AG10803 (cell line): ENCODE results near the gene RPL3.
"Not testable (repeated sequence)": the region's sequence is repeated elsewhere in the genome, so short reads cannot be mapped to it uniquely, and the experiment has no call there.

Experiments
- DNase-seq: peaks from one replicate; pipeline ENCODE4 v3.0.0; 2010; ENCODE audit warnings: low read depth
- H3K4me3 ChIP-seq: 2 replicates; pipeline ENCODE4 v1.5.1; 2011; ENCODE audit warnings: mild to moderate bottlenecking, low read length, control low read depth
- TF ChIP-seq, protein P1 (sequence below): conservative IDR thresholded peaks from 2 replicates; pipeline ENCODE4 v1.5.1; 2011; ENCODE audit warnings: mild to moderate bottlenecking, low read length, control low read depth, inconsistent platforms

The RPL3 gene

DNA sequence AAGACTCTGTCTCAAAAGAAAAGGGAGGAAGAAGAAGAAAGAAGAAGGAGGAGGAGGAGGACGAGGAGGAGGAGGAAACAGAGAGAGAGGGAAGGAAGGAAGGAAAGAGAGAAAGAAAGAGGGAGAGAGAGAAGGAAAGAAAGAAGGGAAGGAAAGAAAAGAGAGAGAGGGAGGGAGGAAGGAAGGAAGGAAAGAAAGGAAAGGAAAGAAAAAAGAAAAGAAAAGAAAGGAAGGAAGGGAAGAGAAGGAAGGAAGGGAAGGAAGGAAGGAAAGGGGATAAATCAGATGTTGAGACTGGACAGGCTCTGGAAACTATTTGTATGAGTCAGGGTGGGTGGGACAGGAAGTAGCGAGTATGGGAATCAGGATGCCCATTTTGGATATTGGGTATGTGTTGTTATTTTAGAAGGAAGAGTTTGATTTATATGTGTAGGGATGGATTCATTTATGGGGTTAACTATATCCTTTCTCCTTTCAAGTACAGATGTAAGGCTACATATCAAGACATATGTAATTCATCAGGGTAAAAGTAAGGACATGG lies 6.0 kb upstream of the RPL3 start:
- TF ChIP-seq, protein P1, sequence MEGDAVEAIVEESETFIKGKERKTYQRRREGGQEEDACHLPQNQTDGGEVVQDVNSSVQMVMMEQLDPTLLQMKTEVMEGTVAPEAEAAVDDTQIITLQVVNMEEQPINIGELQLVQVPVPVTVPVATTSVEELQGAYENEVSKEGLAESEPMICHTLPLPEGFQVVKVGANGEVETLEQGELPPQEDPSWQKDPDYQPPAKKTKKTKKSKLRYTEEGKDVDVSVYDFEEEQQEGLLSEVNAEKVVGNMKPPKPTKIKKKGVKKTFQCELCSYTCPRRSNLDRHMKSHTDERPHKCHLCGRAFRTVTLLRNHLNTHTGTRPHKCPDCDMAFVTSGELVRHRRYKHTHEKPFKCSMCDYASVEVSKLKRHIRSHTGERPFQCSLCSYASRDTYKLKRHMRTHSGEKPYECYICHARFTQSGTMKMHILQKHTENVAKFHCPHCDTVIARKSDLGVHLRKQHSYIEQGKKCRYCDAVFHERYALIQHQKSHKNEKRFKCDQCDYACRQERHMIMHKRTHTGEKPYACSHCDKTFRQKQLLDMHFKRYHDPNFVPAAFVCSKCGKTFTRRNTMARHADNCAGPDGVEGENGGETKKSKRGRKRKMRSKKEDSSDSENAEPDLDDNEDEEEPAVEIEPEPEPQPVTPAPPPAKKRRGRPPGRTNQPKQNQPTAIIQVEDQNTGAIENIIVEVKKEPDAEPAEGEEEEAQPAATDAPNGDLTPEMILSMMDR = no peak
- DNase-seq = no peak
- H3K4me3 ChIP-seq = no peak overlapping the region

DNA sequence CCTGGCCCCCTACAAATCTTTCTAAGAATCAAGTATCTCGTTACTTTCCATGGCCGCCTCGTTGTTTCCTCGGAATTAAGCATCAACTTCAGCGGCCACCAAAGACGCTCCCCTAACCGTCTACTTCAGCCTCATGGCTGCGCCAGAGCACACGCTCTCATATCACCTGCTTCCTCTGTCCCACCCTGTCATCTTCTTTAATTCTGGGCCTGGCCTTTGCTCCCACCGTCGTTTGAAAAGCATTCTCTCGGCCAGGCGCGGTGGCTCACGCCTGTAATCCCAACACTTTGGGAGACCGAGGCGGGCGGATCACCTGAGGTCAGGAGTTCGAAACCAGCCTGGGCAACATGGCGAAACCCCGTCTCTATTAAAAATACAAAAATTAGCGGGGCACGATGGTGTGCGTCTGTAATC lies 1.2 kb upstream of the RPL3 start:
- peak overlapping the region; percentile 13; the same call in 1 of the 2 replicates for H3K4me3 ChIP-seq

DNA sequence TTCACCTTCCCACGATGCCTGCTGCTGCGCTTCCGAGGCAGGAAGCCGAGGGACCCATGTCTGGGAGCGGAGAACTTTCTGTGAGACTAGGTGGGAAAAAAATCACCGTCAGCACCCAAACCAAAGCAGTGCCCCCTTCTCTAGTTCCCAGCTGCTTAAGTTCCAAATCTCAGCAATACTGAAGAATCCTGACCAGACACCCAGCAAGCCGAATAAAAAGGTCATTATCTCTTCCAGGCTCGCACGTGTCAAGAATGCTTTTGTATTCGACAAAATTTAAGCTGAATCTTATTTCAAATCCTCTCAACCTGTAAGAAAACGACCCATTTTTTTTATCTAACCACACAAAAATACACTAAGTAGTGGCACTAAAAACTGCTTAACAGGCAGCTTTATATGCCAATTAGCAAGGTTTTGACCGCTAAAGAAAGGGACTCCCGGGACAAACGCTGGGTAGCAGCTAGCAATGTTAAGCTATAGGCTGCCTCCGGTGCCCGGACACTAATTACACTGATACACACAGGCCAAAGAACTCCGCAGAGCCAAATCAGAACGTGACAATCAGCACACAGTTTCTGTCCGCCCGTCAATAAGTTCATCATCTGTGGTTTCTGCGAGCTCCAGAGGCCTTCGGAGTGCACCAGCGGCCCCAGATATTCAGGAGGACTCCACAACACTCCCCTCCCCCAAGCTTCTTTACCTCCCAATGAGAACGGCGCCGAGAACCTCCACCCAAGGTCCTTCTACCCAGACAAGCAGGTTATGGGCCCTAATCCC lies 728 bp downstream of the RPL3 start:
- TF ChIP-seq, protein P1 = no peak
- peak; percentile 44 for DNase-seq
- H3K4me3 ChIP-seq = peak overlapping the region; percentile 94

More for the DNA sequence above, 1.2 kb upstream of the RPL3 start:
- not testable (repeated sequence) for DNase-seq

DNA sequence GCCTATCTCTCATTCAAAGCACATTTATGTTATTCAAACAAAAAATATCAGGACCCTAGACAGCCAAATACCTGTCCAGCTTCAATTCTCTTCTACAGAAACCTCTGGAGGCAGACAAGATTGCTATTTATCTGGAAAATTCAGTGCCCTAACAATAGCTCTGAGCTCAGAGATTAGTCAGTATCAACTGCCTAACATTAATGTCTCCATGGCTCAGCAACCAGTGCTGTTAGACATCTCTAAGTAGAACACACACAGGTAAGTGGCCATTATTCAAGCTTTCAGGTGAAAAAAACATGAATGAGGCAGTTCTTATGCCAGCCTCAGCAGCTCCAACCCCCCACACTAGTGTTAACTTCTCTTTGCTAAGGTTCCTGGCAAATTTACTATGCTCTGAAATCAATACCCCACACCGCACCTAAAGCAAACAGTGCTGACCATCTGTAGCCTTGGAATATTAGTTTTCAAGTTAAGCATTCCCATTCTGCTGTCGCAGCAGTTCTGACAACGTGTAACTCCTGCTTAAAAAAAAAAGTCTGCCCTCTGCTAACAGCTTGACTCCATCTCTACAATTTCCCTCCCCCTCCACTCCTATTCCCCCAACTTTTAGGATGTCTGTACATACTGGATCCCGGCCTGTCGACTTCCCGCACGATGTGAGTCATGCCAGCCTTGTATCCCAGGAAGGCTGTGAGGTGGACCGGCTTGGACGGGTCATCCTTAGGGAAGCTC lies 1.5 kb downstream of the RPL3 start:
- peak overlapping the region; percentile 94 for H3K4me3 ChIP-seq
- TF ChIP-seq, protein P1 = no peak
- DNase-seq = peak; percentile 60

DNA sequence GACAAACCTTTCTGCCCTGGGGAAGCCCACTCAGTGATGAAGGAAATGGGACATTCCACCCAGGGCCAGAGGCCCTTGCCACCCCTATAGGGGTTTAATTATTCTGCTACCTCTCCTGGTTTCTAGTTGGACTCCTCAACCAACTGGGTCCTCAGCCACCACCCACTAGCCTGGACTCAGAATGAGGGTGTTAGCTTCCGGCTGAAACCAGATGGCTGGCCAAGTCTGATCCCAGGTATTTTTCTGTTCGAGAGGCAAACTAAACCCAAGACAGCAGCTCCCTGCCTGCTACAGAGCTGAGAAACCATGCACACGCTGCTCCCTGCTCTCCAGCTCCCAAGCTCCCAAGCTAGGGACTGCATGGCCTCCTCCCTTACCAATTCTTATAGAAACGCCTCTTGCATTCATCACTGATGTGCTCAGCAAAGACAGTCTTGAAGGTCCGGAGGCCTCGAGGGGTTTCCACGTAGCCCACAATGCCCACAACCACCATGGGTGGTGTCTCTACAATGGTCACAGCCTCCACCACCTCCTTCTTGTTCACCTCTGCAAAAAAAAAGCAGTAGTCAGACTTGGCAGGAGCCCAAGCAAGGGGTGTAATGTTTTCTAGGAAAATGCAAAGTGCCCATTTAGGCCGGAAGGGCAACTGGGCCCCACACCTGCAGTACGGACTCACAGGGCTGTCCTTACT lies 2.2 kb downstream of the RPL3 start:
- DNase-seq = no peak
- H3K4me3 ChIP-seq = peak overlapping the region; percentile 94
- TF ChIP-seq, protein P1 = peak; percentile 2; the same call in 1 of the 2 replicates

DNA sequence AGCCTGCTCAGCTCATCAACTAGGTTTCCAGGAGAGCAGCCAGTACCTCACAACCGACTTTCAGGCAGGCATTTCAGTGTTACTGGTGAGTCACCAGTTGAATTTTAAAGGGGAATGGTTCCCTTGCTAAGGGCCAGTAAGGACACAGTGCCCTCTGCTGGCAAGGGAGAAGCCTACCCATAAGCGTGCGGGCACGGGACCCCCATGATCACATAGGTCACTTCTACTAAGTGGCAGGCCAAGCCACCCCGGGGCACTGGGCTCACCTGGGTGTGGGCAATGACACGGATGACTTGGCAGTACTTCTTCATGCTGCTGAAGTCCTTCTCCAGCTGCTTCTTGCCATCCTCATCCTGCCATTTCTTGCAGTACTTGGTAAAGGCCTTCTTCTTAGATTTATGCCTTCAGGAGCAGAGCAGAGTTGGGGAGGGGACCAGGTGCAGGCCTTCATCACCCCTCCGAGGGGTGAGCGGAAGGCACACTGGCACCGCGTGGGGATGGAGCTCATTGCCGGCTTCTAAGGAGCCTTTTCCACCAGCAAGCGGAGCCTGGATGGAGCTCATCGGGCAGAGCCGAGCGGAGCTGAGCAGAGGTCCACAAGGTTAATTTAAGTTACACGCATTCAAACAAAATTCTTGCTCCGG lies 2.9 kb downstream of the RPL3 start:
- TF ChIP-seq, protein P1 = peak; percentile 88
- H3K4me3 ChIP-seq = peak overlapping the region; percentile 94
- DNase-seq = peak; percentile 94

DNA sequence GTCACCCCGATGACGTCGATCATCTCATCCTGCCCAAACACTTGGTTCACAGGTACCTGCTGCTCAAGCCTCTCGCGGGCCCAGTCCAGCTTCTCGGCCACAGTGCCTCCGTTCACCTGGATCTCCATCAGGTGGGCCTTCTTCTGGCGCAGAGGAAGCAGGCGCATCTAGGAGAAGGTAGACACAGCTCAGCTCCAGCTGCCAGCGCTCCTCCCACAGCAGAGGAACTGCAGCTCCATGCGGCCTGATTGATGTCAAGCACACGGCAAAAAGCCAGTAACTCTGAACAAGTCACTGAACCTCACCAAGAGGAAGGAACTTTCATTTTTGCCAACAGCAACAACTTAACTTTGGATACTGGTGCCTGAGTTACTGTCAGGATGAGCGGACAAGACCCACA lies 4.0 kb downstream of the RPL3 start:
- DNase-seq = no peak
- TF ChIP-seq, protein P1 = no peak
- H3K4me3 ChIP-seq = peak overlapping the region; percentile 94
